AG20443 (cell line): Measurements from ENCODE around the gene MYO3B.

Experiments used
- DNase-seq: peaks from one replicate; pipeline ENCODE4 v3.0.0; 2012; ENCODE audit warnings: low spot score, mixed read lengths

The MYO3B gene

GRCh38 chr2:170369228-170369627 lies 191.3 kb downstream of the MYO3B start:
- no peak for DNase-seq

GRCh38 chr2:170369894-170370293 lies 191.9 kb downstream of the MYO3B start:
- peak; percentile 16 for DNase-seq

DNA sequence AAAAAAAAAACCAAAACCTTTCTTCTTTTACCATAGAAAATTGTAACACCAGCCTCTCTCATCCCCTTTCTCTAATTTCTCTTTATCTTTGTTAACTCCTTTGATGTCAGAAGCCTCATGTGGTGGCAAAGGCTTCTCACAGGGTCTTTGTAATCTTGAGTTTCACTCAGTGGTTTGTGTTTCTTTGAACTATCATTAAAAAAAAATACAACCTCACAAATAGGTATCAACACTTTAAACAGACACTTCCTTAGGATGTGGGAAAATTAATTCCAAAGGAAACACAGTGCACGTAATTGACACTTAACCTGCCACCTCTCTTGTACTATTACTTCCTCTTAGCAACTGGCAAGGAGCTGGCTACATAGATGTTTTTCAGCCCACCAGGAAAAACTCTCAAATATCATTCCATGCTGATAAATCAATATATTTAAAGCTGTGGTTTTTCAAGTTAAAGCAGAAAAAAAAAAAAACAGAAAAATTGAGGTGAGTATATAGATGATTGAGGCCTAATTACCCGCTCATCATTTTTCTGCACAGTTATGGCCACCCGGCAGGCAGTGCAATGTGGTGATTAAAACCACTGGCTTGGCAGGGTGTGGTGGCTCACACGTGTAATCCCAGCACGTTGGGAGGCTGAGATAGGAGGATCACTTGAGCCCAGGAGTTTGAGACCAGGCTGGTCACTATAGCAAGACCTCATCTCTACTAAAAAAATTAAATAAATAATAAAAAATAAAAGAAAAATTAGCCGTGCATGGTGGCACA lies 193.5 kb downstream of the MYO3B start:
- DNase-seq: no peak

DNA sequence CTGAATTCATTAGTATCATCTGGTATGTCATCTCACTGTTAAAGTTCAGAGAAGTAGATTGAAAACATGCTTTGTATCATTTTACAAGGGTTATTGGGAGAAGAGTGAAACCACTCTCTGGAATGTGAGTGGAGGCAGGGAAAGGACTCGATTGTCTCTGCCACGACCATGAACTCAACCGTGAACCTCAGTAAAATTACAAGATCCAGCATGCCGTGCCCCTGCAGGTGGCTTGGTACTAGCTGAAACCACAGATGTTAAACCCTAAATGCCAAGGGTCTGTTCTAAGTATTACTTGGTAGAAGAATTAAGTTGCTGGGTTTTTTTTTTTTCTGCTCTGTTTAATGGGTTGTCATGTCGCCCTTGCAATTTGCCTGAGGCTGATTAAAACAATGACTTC lies 197.2 kb downstream of the MYO3B start:
- no peak for DNase-seq

DNA sequence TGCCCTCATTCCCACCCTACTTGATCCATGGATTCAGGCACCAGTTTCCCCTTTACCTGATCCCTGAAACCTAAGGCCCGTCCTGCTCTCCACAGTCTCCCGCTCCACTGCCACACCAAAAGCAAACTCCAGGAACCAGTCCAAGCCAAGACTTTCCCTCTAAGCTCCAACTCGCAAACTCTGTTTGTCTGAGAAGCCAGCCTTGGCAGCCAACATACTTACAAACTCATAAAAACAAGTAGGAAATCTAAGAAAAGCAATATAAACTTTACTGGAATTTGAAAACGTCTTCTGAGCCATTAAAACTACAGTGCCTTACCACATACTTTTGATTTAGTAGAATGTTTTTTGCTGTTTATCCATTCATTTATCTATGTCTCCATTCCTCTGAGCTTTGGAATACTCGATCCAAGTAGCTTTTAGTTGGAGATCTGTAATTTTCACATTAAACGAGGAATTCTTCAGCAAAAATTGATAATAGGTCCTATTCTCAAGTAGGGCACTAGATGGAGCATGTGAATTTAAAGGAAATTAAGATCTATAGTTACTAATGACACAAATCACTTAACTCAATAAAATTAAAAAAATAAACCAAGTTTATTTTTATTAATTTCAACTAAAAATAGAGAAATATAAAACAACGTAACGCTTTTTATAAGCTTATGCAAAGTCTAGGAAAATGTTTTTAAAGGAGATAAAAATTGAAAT lies 199.7 kb downstream of the MYO3B start:
- DNase-seq: no peak

- DNase-seq: no peak
These were observed 202.3 kb downstream of the MYO3B start for GRCh38 chr2:170380267-170380666.

DNA sequence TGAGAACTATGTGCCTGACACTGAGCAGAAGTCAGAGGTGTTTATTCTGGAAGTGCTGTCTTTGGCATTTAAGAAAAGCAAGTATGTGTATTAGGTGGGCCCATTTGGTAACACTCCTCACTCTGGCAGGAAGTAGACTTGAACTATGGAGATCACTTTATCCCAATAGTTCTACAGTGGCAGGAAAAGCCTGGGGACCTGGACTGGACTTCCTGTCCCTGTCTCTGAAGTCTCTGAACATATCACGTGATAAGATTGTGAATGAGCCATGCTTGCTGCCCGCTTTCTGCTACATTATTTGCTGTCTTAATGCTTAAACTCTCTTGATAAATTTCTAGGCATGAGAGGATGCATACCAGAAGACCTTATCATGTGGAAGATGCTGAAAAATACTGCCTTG lies 203.7 kb downstream of the MYO3B start:
- DNase-seq: no peak

- DNase-seq: no peak
These were observed 208.6 kb downstream of the MYO3B start for GRCh38 chr2:170386554-170386953.

- DNase-seq: no peak
These were observed 213.1 kb downstream of the MYO3B start for GRCh38 chr2:170391018-170391417.

DNA sequence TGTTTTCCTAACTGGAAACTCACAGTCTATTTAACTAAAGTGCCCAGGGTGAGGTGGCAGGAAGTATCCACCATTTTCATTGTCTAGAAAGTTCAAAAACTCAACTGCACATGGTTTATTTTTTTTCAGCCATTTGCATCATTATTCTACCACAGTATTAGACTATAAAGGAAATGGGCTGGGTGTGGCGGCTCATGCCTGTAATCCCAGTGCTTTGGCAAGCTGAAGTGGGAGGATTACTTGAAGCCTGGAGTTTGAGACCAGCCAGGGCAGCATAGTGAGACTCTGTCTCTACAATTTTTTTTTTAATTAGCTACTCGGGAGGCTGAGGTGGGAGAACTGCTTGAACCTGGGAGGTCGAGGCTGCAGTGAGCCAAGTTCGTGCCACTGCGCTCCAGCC lies 213.8 kb downstream of the MYO3B start:
- DNase-seq: no peak

DNA sequence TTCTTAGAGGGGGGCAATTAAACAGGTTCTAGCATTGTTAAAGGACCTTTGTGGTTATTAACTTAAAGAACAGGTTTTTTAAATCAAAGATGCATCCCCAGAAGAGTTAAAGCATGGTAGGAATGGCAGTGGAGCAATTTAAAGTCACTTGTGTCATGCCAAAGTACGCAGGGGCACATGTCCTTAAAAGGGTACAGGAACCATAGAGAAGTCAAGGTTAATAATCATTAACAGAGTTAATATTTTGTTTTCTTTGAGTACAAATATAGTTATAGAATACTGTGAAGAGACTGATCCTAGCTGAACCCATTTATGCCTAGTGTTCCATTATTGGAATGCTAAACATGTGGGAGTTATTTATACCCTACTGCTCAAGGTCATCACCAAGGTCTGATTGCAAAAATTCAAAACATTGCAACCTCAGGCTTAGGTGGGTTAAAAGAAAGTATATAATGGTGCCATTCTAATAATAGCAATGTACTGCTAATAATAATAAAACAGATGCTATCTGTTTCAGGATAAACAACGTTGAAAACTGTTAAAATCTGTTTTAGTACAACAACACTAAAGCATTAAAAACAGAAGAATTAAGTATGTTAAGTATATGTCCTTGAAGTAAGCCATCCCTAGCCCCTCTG lies 216.0 kb downstream of the MYO3B start:
- no peak for DNase-seq

GRCh38 chr2:170394641-170395387 lies 216.9 kb downstream of the MYO3B start:
- DNase-seq: no peak

DNA sequence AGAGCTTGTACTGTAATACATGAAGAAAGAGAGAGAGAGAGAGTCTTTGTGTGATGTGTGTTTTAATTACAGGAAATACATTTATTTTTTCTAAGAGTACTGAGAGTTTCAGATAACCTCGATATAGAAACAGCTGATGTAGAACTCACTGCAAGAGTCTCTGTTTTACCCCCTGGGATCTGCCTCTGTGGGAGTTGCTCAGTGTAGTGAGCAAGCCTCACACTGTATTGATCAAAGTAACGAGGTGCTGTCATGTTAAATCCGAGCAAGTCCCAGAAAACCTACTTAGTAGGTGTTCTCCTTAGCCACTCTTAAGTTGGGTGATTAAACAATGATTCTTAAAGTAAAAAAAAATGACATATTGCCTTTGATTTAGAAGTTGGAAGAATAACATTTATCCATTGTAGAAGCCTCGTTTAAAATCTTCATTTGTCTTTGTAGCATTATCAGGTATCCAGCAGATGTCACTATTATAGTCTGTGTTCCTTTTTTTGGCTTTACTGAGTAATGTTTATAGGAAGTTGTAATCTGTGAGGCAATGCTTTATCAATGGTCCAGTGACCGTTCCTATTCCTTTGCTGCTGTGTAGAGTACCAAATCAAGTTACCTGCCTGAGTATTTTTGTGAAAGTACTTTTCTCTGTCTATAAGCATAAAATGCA lies 219.0 kb downstream of the MYO3B start:
- peak; percentile 20 for DNase-seq

DNA sequence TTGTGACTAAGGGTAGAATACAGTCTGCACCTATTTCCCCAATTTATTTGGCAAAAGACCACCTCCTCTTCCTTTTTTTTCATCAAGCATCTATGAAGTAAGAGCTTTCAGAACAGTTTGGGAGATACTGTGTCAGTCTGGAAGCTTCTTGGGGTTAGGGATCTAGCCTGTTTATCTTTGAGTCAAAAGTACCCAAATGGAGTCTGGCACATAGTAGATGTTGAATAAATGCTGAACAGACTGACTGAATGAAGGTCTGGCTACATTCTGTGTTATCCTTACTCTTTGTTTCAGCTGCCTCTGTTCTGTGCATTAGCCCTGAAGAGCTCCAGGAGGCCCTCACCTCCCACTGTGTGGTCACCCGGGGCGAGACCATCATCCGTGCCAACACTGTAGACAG lies 223.2 kb downstream of the MYO3B start:
- DNase-seq: no peak

DNA sequence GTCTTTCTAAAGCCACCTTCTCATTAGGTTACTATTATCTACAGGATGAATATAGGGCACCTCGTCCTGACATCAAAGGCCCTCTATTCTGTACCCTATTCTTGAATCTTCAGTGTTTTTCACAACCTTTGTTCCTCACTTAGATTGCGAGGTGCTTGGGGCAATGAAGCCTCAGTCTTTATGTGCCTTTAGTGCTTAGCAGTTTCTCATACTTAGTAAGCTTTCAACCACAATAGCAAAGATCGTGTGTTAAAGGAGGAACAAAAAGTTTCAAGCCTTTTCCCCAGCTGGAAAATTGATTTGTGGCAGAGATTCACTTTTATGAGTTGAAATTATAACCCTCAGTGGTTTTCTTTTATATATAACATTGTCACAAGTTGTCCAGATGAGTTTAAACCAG lies 226.9 kb downstream of the MYO3B start:
- DNase-seq: no peak

DNA sequence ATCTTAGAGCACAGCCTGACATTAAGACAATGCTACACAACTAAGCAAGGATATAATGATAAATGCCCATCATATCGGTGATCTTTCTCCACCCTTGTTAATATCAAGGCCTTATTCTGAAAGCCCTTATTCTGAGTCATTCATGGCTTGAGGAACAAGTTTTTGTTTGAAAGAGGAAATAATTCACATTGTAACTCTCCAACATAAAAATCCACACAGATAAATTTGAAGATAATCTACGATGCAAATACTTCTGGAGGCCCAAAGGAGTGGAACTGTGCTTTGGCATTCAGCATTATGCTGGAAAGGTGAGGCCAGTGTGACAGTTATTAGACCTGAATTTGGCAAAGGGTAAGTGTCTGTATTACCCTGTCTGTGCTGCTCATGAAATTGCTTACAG lies 227.4 kb downstream of the MYO3B start:
- no peak for DNase-seq

- no peak for DNase-seq
These were observed 230.7 kb downstream of the MYO3B start for GRCh38 chr2:170408461-170409163.

DNA sequence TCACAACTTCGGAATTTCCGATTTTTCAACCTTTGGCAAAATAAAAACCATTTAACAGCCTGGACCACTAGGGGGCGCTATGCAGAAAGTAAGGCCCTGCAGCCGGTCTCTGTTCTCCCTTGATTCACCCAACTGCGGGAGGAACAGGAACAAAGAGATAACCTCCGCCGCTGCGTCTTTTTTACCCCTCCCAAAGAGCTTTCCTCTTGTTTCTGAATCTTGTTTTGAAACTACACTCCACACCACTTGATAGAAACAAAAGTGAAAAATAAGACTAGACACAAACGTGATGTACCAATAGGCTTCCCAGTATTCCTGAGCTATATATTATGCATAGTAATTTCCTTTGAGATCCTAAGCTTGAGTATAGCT lies 231.2 kb downstream of the MYO3B start:
- DNase-seq: peak; percentile 69

DNA sequence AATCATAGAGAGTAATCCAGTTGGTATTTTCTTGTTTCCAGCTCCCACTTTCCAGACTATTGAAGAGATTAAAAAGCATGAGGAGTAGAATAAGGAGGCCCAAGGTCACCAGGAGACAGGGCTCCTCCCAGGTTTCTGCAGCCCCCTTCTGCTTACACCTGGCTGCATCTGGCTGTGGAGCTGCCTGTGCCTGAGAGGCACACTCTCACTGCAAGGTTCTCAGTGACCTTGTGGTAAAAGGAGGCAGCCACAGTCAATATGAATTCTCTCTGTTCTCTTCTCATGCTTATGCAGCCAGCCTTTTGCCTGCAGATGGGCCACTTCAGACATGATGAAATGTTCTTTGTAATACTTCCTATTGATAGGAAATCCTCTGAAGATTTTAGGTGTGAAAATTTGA lies 233.7 kb downstream of the MYO3B start:
- DNase-seq: no peak

DNA sequence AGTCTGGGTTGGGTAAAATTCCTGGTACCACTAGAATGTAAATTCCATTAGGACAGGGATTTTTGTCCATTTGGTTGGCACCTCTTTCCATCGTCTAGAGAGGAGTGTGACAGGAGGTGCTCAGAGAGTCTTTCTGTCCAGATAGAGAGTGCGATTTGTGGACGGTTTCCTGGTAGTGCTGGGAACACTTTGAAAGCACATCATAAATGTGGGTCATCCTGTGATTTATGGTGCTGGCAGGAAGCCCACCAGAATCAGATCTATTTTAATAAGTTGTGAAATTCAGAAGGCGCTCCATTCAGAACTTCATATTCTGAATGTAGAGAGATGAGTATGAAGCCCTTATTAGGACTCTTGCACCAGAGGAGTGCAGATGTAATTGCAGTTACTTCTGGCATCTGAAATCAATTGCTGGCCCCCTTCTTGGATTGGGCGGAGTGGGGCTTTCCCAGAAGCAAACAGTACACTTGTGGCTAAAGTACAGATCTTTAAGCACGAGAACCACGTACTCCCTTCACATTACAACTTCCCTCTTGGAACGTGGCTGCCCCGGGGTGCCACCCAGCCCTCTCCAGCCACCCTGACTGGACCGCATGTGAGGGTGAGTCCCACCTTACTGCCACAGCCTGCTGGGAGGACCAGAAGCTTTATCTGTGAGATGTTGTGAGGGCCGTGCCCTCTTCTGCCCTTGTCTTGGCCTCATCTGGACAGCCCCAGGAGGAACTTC lies 243.2 kb downstream of the MYO3B start:
- no peak for DNase-seq

DNA sequence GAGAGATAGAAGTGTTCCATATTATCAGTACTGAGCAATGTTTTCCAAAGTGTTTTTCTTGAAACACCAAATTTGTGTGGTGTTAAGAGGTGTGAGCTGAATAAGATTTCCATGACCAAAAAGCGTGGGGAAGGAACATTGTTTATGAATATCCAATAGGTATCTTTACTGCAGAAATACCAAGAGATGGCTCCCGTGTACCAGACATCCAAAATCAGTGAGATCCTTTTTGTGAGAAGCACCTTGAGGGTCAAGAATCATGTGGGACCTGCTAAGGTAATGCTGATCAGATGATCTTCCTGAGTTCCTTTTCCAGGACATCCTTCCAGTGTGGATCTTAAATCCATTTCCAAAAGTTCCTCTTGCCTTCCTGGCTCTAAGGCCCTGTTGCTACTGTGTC lies 246.0 kb downstream of the MYO3B start:
- no peak for DNase-seq
